ENCODE measurements around the gene FOXN3.

Gene FOXN3

GRCh38 chr14:89379006-89379405, 38.0 kb downstream of the FOXN3 start:
- H3F3A ChIP-seq (ENCODE audit: low read depth): no peaks in the 10 kb centered on the region
- no peak overlapping the region for H2AFZ ChIP-seq (ENCODE audit: low read length)
- no peaks in the 10 kb centered on the region for H3K9me2 ChIP-seq (replicated peaks; ENCODE audit: low read depth, low read length)
- TF ChIP-seq EZH2phosphoT487 (IDR thresholded peaks at IDR 0.05; ENCODE audit: borderline replicate concordance) (no peak), CTCF (conservative IDR thresholded peaks at IDR 0.05; ENCODE audit: low read length) (no peak)
- peaks cover 39% of the 10 kb centered on the region; the same call in 1 of the 2 replicates for H3K36me3 ChIP-seq (ENCODE audit: insufficient read depth, low read length)
- H3K9ac ChIP-seq (ENCODE audit: low read depth, low read length, poor library complexity, severe bottlenecking): no peak overlapping the region
- peaks cover 4% of the 10 kb centered on the region for H3K4me1 ChIP-seq (ENCODE audit: insufficient read depth, low read length, poor library complexity, severe bottlenecking)
- no peak overlapping the region for H3K4me3 ChIP-seq (ENCODE audit: low read length, poor library complexity, severe bottlenecking)
- no peaks in the 10 kb centered on the region for H3K27me3 ChIP-seq (ENCODE audit: insufficient read depth, low read length, poor library complexity, severe bottlenecking)
- H3K79me2 ChIP-seq (ENCODE audit: insufficient read depth, low read length): peaks cover 93% of the 10 kb centered on the region
- H4K20me1 ChIP-seq (ENCODE audit: insufficient read depth, low read length, poor library complexity, severe bottlenecking): peaks cover 31% of the 10 kb centered on the region
- H3K4me2 ChIP-seq (ENCODE audit: low read depth, low read length, poor library complexity, severe bottlenecking): no peak overlapping the region
- peaks cover 11% of the 10 kb centered on the region for H3K9me3 ChIP-seq (ENCODE audit: insufficient read depth, low read depth, low read length)

- peaks cover 11% of the 10 kb centered on the region for H3K9me3 ChIP-seq (ENCODE audit: insufficient read depth, low read depth, low read length)
- H2AFZ ChIP-seq (ENCODE audit: low read length): no peak overlapping the region
- H3K27me3 ChIP-seq (ENCODE audit: insufficient read depth, low read length, poor library complexity, severe bottlenecking): no peaks in the 10 kb centered on the region
- H4K20me1 ChIP-seq (ENCODE audit: insufficient read depth, low read length, poor library complexity, severe bottlenecking): peaks cover 27% of the 10 kb centered on the region
- no peak overlapping the region for H3K4me3 ChIP-seq (ENCODE audit: low read length, poor library complexity, severe bottlenecking)
- H3K9ac ChIP-seq (ENCODE audit: low read depth, low read length, poor library complexity, severe bottlenecking): no peak overlapping the region
- TF ChIP-seq EZH2phosphoT487 (IDR thresholded peaks at IDR 0.05; ENCODE audit: borderline replicate concordance) (no peak), CTCF (conservative IDR thresholded peaks at IDR 0.05; ENCODE audit: low read length) (no peak)
- H3K4me2 ChIP-seq (ENCODE audit: low read depth, low read length, poor library complexity, severe bottlenecking): no peak overlapping the region
- peaks cover 5% of the 10 kb centered on the region for H3K4me1 ChIP-seq (ENCODE audit: insufficient read depth, low read length, poor library complexity, severe bottlenecking)
- no peaks in the 10 kb centered on the region for H3K9me2 ChIP-seq (replicated peaks; ENCODE audit: low read depth, low read length)
- peaks cover 34% of the 10 kb centered on the region; the same call in 1 of the 2 replicates for H3K36me3 ChIP-seq (ENCODE audit: insufficient read depth, low read length)
- H3F3A ChIP-seq (ENCODE audit: low read depth): no peaks in the 10 kb centered on the region
- peaks cover 93% of the 10 kb centered on the region for H3K79me2 ChIP-seq (ENCODE audit: insufficient read depth, low read length)
These were observed 38.9 kb downstream of the FOXN3 start for GRCh38 chr14:89378119-89378518.

- Histone ChIP-seq H2AFZ (ENCODE audit: low read length) (no peak overlapping the region), H3K9ac (ENCODE audit: low read depth, low read length, poor library complexity, severe bottlenecking) (no peak overlapping the region), H3K4me1 (ENCODE audit: insufficient read depth, low read length, poor library complexity, severe bottlenecking) (peaks cover 10% of the 10 kb centered on the region), H3K4me3 (ENCODE audit: low read length, poor library complexity, severe bottlenecking) (no peak overlapping the region), H3K9me2 (replicated peaks; ENCODE audit: low read depth, low read length) (no peaks in the 10 kb centered on the region), H3K36me3 (ENCODE audit: insufficient read depth, low read length) (peaks cover 31% of the 10 kb centered on the region; the same call in 1 of the 2 replicates), H3K4me2 (ENCODE audit: low read depth, low read length, poor library complexity, severe bottlenecking) (no peak overlapping the region), H3K9me3 (ENCODE audit: insufficient read depth, low read depth, low read length) (peaks cover 11% of the 10 kb centered on the region), H4K20me1 (ENCODE audit: insufficient read depth, low read length, poor library complexity, severe bottlenecking) (peaks cover 22% of the 10 kb centered on the region), H3F3A (ENCODE audit: low read depth) (no peaks in the 10 kb centered on the region), H3K27me3 (ENCODE audit: insufficient read depth, low read length, poor library complexity, severe bottlenecking) (no peaks in the 10 kb centered on the region), H3K79me2 (ENCODE audit: insufficient read depth, low read length) (peaks cover 93% of the 10 kb centered on the region)
- TF ChIP-seq CTCF (conservative IDR thresholded peaks at IDR 0.05; ENCODE audit: low read length): no peak
- TF ChIP-seq EZH2phosphoT487 (IDR thresholded peaks at IDR 0.05; ENCODE audit: borderline replicate concordance): no peak
These were observed 39.5 kb downstream of the FOXN3 start for GRCh38 chr14:89377544-89377943.
